ENCODE data around the gene TESK2. TPM values are rescaled to one million over a fixed set of nuclear protein-coding genes. Genes with fewer than 3 reads are reported as not detected.

TESK2 gene
- polyA plus RNA-seq, 1 donor from 2014 or later = 0.51 TPM

GRCh38 chr1:45488666-45489377 lies 2.1 kb downstream of the TESK2 start:
- Histone ChIP-seq H3K27me3 (ENCODE audit: insufficient read depth, low read depth, low read length) (peaks cover 27% of the 10 kb centered on the region), H3K36me3 (ENCODE audit: insufficient read depth, low read length) (no peaks in the 10 kb centered on the region), H3K9me2 (ENCODE audit: insufficient read depth, low read length) (no peaks in the 10 kb centered on the region), H4K20me1 (ENCODE audit: insufficient read depth) (no peaks in the 10 kb centered on the region), H3K4me2 (ENCODE audit: low read length) (no peak overlapping the region), H3K9ac (ENCODE audit: low read length) (no peak overlapping the region), H3F3A (ENCODE audit: insufficient read depth, low read length, poor library complexity, severe bottlenecking) (no peaks in the 10 kb centered on the region), H3K9me3 (ENCODE audit: low read length) (no peaks in the 10 kb centered on the region), H3K79me2 (replicated peaks; ENCODE audit: insufficient read depth, low read length) (no peaks in the 10 kb centered on the region), H3K4me3 (ENCODE audit: low read length) (no peak overlapping the region), H2AFZ (ENCODE audit: low read depth, low read length) (no peak overlapping the region), H3K27ac (ENCODE audit: low read length) (no peak overlapping the region)
- TF ChIP-seq TAF1 (IDR thresholded peaks at IDR 0.05; ENCODE audit: low read depth) (no peak), CTCF (IDR thresholded peaks at IDR 0.05; ENCODE audit: poor library complexity, severe bottlenecking) (no peak), RAD21 (conservative IDR thresholded peaks at IDR 0.05) (no peak), SMC3 (conservative IDR thresholded peaks at IDR 0.05; ENCODE audit: poor library complexity) (no peak), EP300 (conservative IDR thresholded peaks at IDR 0.05; ENCODE audit: poor library complexity, severe bottlenecking) (no peak), MXI1 (conservative IDR thresholded peaks at IDR 0.05; ENCODE audit: poor library complexity, severe bottlenecking) (no peak), EZH2 (IDR thresholded peaks at IDR 0.05; ENCODE audit: borderline replicate concordance, insufficient read depth, low read length, poor library complexity, severe bottlenecking) (no peak), REST (IDR thresholded peaks at IDR 0.05; ENCODE audit: borderline replicate concordance) (no peak), POLR2AphosphoS5 (IDR thresholded peaks at IDR 0.05) (no peak)

- H3K9ac ChIP-seq (ENCODE audit: low read length) = no peak overlapping the region
- no peaks in the 10 kb centered on the region for H3K9me2 ChIP-seq (ENCODE audit: insufficient read depth, low read length)
- no peak overlapping the region for H3K4me3 ChIP-seq (ENCODE audit: low read length)
- no peaks in the 10 kb centered on the region for H3K36me3 ChIP-seq (ENCODE audit: insufficient read depth, low read length)
- H3K27me3 ChIP-seq (ENCODE audit: insufficient read depth, low read depth, low read length) = peaks cover 27% of the 10 kb centered on the region
- no peak for TF ChIP-seq REST (IDR thresholded peaks at IDR 0.05; ENCODE audit: borderline replicate concordance)
- TF ChIP-seq RAD21 (conservative IDR thresholded peaks at IDR 0.05) = no peak
- no peak for TF ChIP-seq EZH2 (IDR thresholded peaks at IDR 0.05; ENCODE audit: borderline replicate concordance, insufficient read depth, low read length, poor library complexity, severe bottlenecking)
- no peak overlapping the region for H3K27ac ChIP-seq (ENCODE audit: low read length)
- H3K9me3 ChIP-seq (ENCODE audit: low read length) = no peaks in the 10 kb centered on the region
- H3K79me2 ChIP-seq (replicated peaks; ENCODE audit: insufficient read depth, low read length) = no peaks in the 10 kb centered on the region
- H4K20me1 ChIP-seq (ENCODE audit: insufficient read depth) = no peaks in the 10 kb centered on the region
- no peak overlapping the region for H3K4me2 ChIP-seq (ENCODE audit: low read length)
- H3F3A ChIP-seq (ENCODE audit: insufficient read depth, low read length, poor library complexity, severe bottlenecking) = no peaks in the 10 kb centered on the region
- H2AFZ ChIP-seq (ENCODE audit: low read depth, low read length) = no peak overlapping the region
Measured at GRCh38 chr1:45485949-45486348, 5.0 kb downstream of the TESK2 start.

Data from neural cell (in vitro differentiated cells).